Natural killer cell (primary cell): Measurements from ENCODE around the gene SSNA1. TPM values are rescaled to one million over a fixed set of nuclear protein-coding genes. Genes with fewer than 3 reads are reported as not detected.

ENCODE experiments used
- ATAC-seq, 3 donors: fragments of 150-1000 bp in 2 of 3; fragments of 200-7000 bp in 1 of 3; cut with Tn5 transposase; 1 replicate in 1 of 3; 2 replicates in 2 of 3; pipeline ENCODE4 v1.10.0; 2021; ENCODE audit warnings: mild to moderate bottlenecking in 2 of 3, moderate library complexity in 2 of 3
- DNase-seq, 2 donors: peaks; one replicate each; pipeline versions ENCODE4 v3.0.0 to v3.0.0-alpha.2; 2013 to 2021; ENCODE audit warnings: mixed read lengths in 1 of 2
- H3K27ac ChIP-seq: one replicate; pipeline ENCODE4 v1.5.1; 2013; ENCODE audit warnings: mild to moderate bottlenecking, low read length
- H3K27me3 ChIP-seq: one replicate; pipeline ENCODE4 v1.6.1; 2013; ENCODE audit warnings: low read length; ENCODE audit not compliant: control insufficient read depth, insufficient read depth
- H3K36me3 ChIP-seq: one replicate; pipeline ENCODE4 v1.6.1; 2013; ENCODE audit warnings: low read length; ENCODE audit not compliant: control insufficient read depth, insufficient read depth
- H3K4me1 ChIP-seq: one replicate; pipeline ENCODE4 v1.6.1; 2013; ENCODE audit warnings: low read length; ENCODE audit not compliant: control insufficient read depth, insufficient read depth
- H3K4me3 ChIP-seq: one replicate; pipeline ENCODE4 v1.5.1; 2013; ENCODE audit warnings: low read length
- H3K9me3 ChIP-seq: one replicate; pipeline ENCODE4 v1.6.1; 2013; ENCODE audit warnings: low read length; ENCODE audit not compliant: control insufficient read depth, insufficient read depth
- H3K27ac Mint-ChIP-seq, 2 donors: one replicate each; pipeline ENCODE4 v1.8.0; 2022; ENCODE audit warnings: mild to moderate bottlenecking in 2 of 2, mixed read lengths in 2 of 2, moderate library complexity in 1 of 2
- H3K27me3 Mint-ChIP-seq, 2 donors: one replicate each; pipeline ENCODE4 v1.8.0; 2022; ENCODE audit warnings: low read depth in 2 of 2, mixed read lengths in 2 of 2
- H3K36me3 Mint-ChIP-seq: one replicate; pipeline ENCODE4 v1.8.0; 2022; ENCODE audit warnings: mixed read lengths
- H3K4me1 Mint-ChIP-seq, 2 donors: one replicate each; pipeline ENCODE4 v1.8.0; 2022; ENCODE audit warnings: mixed read lengths in 2 of 2
- H3K4me3 Mint-ChIP-seq: one replicate; pipeline ENCODE4 v1.8.0; 2022; ENCODE audit warnings: mild to moderate bottlenecking, moderate library complexity, mixed read lengths
- H3K9me3 Mint-ChIP-seq, 2 donors: one replicate each; pipeline ENCODE4 v1.8.0; 2022; ENCODE audit warnings: mixed read lengths in 2 of 2
- CTCF ChIP-seq: fragments of 200-600 bp; IDR thresholded peaks from one replicate; pipeline ENCODE4 v1.8.0; 2022; ENCODE audit warnings: antibody characterized with exemption
- WGBS: methylation state at CpG from one replicate; pipeline ENCODE4 v1.1.7; 2013; ENCODE audit warnings: missing lambda C conversion rate; ENCODE audit not compliant: insufficient coverage; 5-methylcytosine and 5-hydroxymethylcytosine counted together
- intact Hi-C: fragments of 100-400 bp; cut with micrococcal nuclease; formaldehyde crosslinking; loops from one replicate; pipeline ENCODE4 v1.14.2; 2022
- total RNA-seq, 4 donors: library from RNA; stranded (reverse); fragments of 120-200 nt in 1 of 4; gene quantifications; one replicate each; pipeline versions ENCODE4 v1.2.3 to v1.2.4, GENCODE V29; 2013 to 2022

SSNA1 gene
- total RNA-seq, 3 donors from 2014 or later (not counting 1 experiment from before 2014, with no cell fraction given): 45.1 to 53.5 (median 52.2) TPM

- intact Hi-C loops: loop anchor here (2.0 to 5.0 kb wide), 2 partner anchors 17 to 94 kb away; partner anchors contain the start of genes NDOR1 and TMEM203
- H3K4me1 ChIP-seq: peaks cover 23% of the 10 kb centered on the region
- DNase-seq: peak in 1 of 2 donors; percentile 38
Measured at GRCh38 chr9:137221506-137222111, 33.1 kb downstream of the SSNA1 start.

GRCh38 chr9:137222190-137223077 lies 34.0 kb downstream of the SSNA1 start, which contains the start of gene RNF208:
Gene RNF208, minus strand, starts transcription at chr9:137222240. Its CDS starts 1,028 bp downstream, at chr9:137221212.
- DNase-seq (peak in 1 of 2 donors; percentile 46), ATAC-seq (no peak)
- Mint-ChIP-seq H3K36me3 (no peaks in the 10 kb centered on the region), H3K4me1 (peaks cover 1 to 7% of the 10 kb centered on the region in 2 donors), H3K27me3 (peaks cover 0 to under 1% of the 10 kb centered on the region in 2 donors), H3K27ac (peak within 1 kb of the TSS; percentile 62 to 88), H3K4me3 (peak within 1 kb of the TSS; percentile 86), H3K9me3 (no peaks in the 10 kb centered on the region)
- peaks cover 4% of the 10 kb centered on the region for H3K27me3 ChIP-seq
- intact Hi-C loops: loop anchor here (1.0 to 5.0 kb wide), 4 partner anchors 18 to 95 kb away; partner anchors contain the start of genes NDOR1, NELFB, TMEM203 and TUBB4B
- TF ChIP-seq CTCF: no peak
- peak within 1 kb of the TSS; percentile 58 for H3K4me3 ChIP-seq
- H3K4me1 ChIP-seq: peaks cover 28% of the 10 kb centered on the region
- no peaks in the 10 kb centered on the region for H3K9me3 ChIP-seq
- H3K27ac ChIP-seq: peak within 1 kb of the TSS; percentile 75
- H3K36me3 ChIP-seq: no peaks in the 10 kb centered on the region
- 4% methylated on average over 88 of the region's 88 CpGs for WGBS

More at GRCh38 chr9:137221506-137222111, 33.1 kb downstream of the SSNA1 start:
- no peak overlapping the region for H3K27ac ChIP-seq
- H3K4me3 ChIP-seq: no peak overlapping the region
- 11% methylated on average over 61 of the region's 61 CpGs for WGBS
- peaks cover 0 to 6% of the 10 kb centered on the region in 2 donors for H3K4me1 Mint-ChIP-seq
- no peak overlapping the region for H3K27ac Mint-ChIP-seq
- no peaks in the 10 kb centered on the region for H3K36me3 ChIP-seq
- H3K4me3 Mint-ChIP-seq: no peak overlapping the region
- no peaks in the 10 kb centered on the region for H3K9me3 ChIP-seq
- H3K36me3 Mint-ChIP-seq: no peaks in the 10 kb centered on the region
- H3K27me3 ChIP-seq: no peaks in the 10 kb centered on the region
- TF ChIP-seq CTCF: no peak
- H3K9me3 Mint-ChIP-seq: no peaks in the 10 kb centered on the region
- H3K27me3 Mint-ChIP-seq: no peaks in the 10 kb centered on the region
- ATAC-seq: no peak

- ATAC-seq (peak; percentile 93 to 98 (median 94)), DNase-seq (peak; percentile 97 to 99)
- Histone ChIP-seq H3K4me3 (peak overlapping the region; percentile 58), H3K4me1 (peaks cover 31% of the 10 kb centered on the region), H3K36me3 (no peaks in the 10 kb centered on the region), H3K9me3 (no peaks in the 10 kb centered on the region), H3K27me3 (peaks cover 7% of the 10 kb centered on the region), H3K27ac (peak overlapping the region; percentile 84)
- H3K4me3 Mint-ChIP-seq: peak overlapping the region; percentile 86
- no peaks in the 10 kb centered on the region for H3K36me3 Mint-ChIP-seq
- no peak for TF ChIP-seq CTCF
- H3K27me3 Mint-ChIP-seq: peaks cover 0 to 3% of the 10 kb centered on the region in 2 donors
- under 1% methylated on average over 63 of the region's 63 CpGs for WGBS
- intact Hi-C loops: loop anchor here (1.0 to 5.0 kb wide), 4 partner anchors 18 to 96 kb away; partner anchors contain the start of genes NDOR1, NELFB, TMEM203 and TUBB4B
- H3K9me3 Mint-ChIP-seq: no peaks in the 10 kb centered on the region
- peak overlapping the region; percentile 62 to 88 for H3K27ac Mint-ChIP-seq
- peaks cover 5 to 11% of the 10 kb centered on the region in 2 donors for H3K4me1 Mint-ChIP-seq
Measured at GRCh38 chr9:137223078-137223970, 34.8 kb downstream of the SSNA1 start.
